ENCODE measurements around the gene TRIM40. TPM values are rescaled to one million over a fixed set of nuclear protein-coding genes. Genes with fewer than 3 reads are reported as not detected.

The TRIM40 gene
- total RNA-seq, 1 donor from 2014 or later = not detected

GRCh38 chr6:30160008-30160784 is 24.3 kb downstream of the TRIM40 start:
- peaks cover 32% of the 10 kb centered on the region for H3K27me3 Mint-ChIP-seq (ENCODE audit: low read depth, unreplicated experiment)
- no peaks in the 10 kb centered on the region for H3K36me3 ChIP-seq (ENCODE audit: insufficient read depth, low read length)
- H3K27me3 ChIP-seq (ENCODE audit: insufficient read depth, low read length) = peaks cover 4% of the 10 kb centered on the region
- H3K4me3 Mint-ChIP-seq (ENCODE audit: unreplicated experiment) = no peak overlapping the region
- H3K4me1 Mint-ChIP-seq (ENCODE audit: low read depth, unreplicated experiment) = peaks cover 12% of the 10 kb centered on the region
- no peak overlapping the region for H3K4me2 ChIP-seq (ENCODE audit: low read length)
- no peaks in the 10 kb centered on the region for H3K79me2 ChIP-seq (ENCODE audit: insufficient read depth, low read length)
- peaks cover 7% of the 10 kb centered on the region for H3K9me3 Mint-ChIP-seq (ENCODE audit: unreplicated experiment)
- FAIRE-seq (no peak), DNase-seq (ENCODE audit: low read depth) (no peak)
- no peaks in the 10 kb centered on the region for H4K20me1 ChIP-seq (ENCODE audit: insufficient read depth, low read length)
- peaks cover 7% of the 10 kb centered on the region for H3K4me1 ChIP-seq (ENCODE audit: insufficient read depth, low read length)
- H2AFZ ChIP-seq (ENCODE audit: low read depth, low read length) = no peak overlapping the region
- no peaks in the 10 kb centered on the region for H3K9me3 ChIP-seq (ENCODE audit: insufficient read depth, low read depth, low read length)
- TF ChIP-seq CTCF (IDR thresholded peaks at IDR 0.05; ENCODE audit: insufficient read depth, low read depth, low read length) = no peak
- no peak for TF ChIP-seq EZH2 (IDR thresholded peaks at IDR 0.05; ENCODE audit: insufficient read depth, low read length)
- no peak overlapping the region for H3K27ac Mint-ChIP-seq (ENCODE audit: unreplicated experiment)
- no peak overlapping the region for H3K9ac ChIP-seq (ENCODE audit: low read length)
- no peaks in the 10 kb centered on the region for H3K36me3 Mint-ChIP-seq (ENCODE audit: low read depth, unreplicated experiment)
- no peak overlapping the region for H3K4me3 ChIP-seq (ENCODE audit: insufficient read depth, low read depth, low read length)
- H3K27ac ChIP-seq (ENCODE audit: low read depth, low read length) = no peak overlapping the region

GRCh38 chr6:30160785-30161531 is 25.0 kb downstream of the TRIM40 start, which contains the start of gene TRIM10:
TSS of gene TRIM10 (minus strand) at chr6:30161211. CDS start at chr6:30160858, 353 bp downstream.
- H4K20me1 ChIP-seq (ENCODE audit: insufficient read depth, low read length) = no peaks in the 10 kb centered on the region
- Mint-ChIP-seq H3K27me3 (ENCODE audit: low read depth, unreplicated experiment) (peaks cover 37% of the 10 kb centered on the region), H3K4me3 (ENCODE audit: unreplicated experiment) (no peak within 1 kb of the TSS), H3K9me3 (ENCODE audit: unreplicated experiment) (peaks cover 9% of the 10 kb centered on the region), H3K4me1 (ENCODE audit: low read depth, unreplicated experiment) (peaks cover 5% of the 10 kb centered on the region), H3K27ac (ENCODE audit: unreplicated experiment) (no peak within 1 kb of the TSS), H3K36me3 (ENCODE audit: low read depth, unreplicated experiment) (no peaks in the 10 kb centered on the region)
- H3K36me3 ChIP-seq (ENCODE audit: insufficient read depth, low read length) = no peaks in the 10 kb centered on the region
- no peak within 1 kb of the TSS for H2AFZ ChIP-seq (ENCODE audit: low read depth, low read length)
- FAIRE-seq = no peak
- H3K27ac ChIP-seq (ENCODE audit: low read depth, low read length) = no peak within 1 kb of the TSS
- no peak for DNase-seq (ENCODE audit: low read depth)
- H3K4me3 ChIP-seq (ENCODE audit: insufficient read depth, low read depth, low read length) = no peak within 1 kb of the TSS
- peaks cover 4% of the 10 kb centered on the region for H3K27me3 ChIP-seq (ENCODE audit: insufficient read depth, low read length)
- TF ChIP-seq EZH2 (IDR thresholded peaks at IDR 0.05; ENCODE audit: insufficient read depth, low read length) = no peak
- TF ChIP-seq CTCF (IDR thresholded peaks at IDR 0.05; ENCODE audit: insufficient read depth, low read depth, low read length) = no peak
- no peaks in the 10 kb centered on the region for H3K4me1 ChIP-seq (ENCODE audit: insufficient read depth, low read length)
- no peaks in the 10 kb centered on the region for H3K79me2 ChIP-seq (ENCODE audit: insufficient read depth, low read length)
- H3K9ac ChIP-seq (ENCODE audit: low read length) = no peak within 1 kb of the TSS
- no peaks in the 10 kb centered on the region for H3K9me3 ChIP-seq (ENCODE audit: insufficient read depth, low read depth, low read length)
- no peak within 1 kb of the TSS for H3K4me2 ChIP-seq (ENCODE audit: low read length)

Measured in astrocyte (in vitro differentiated cells and primary cell).